Small intestine (tissue), 7 donors: ENCODE measurements around the gene SSH3. TPM values are rescaled to one million over a fixed set of nuclear protein-coding genes. Genes with fewer than 3 reads are reported as not detected.

Experiments
- DNase-seq, 2 donors: peaks; one replicate each; pipeline versions ENCODE4 v3.0.0 to v3.0.0-alpha.2; 2013
- FAIRE-seq: peaks from 2 replicates; lab custom pipeline; 2012; peaks lifted over from hg19 to GRCh38; lab: Jason Lieb, UNC
- H3K27ac ChIP-seq, 3 donors: one replicate each; pipeline ENCODE4 v1.5.1; 2013; ENCODE audit warnings: low read length in 2 of 3, mild to moderate bottlenecking in 2 of 3, control low read depth in 1 of 3, inconsistent platforms in 1 of 3, low read depth in 1 of 3, moderate library complexity in 1 of 3
- H3K27me3 ChIP-seq, 3 donors: one replicate each; pipeline ENCODE4 v1.6.1; 2013; ENCODE audit warnings: low read length in 3 of 3, inconsistent platforms in 1 of 3; ENCODE audit not compliant: control insufficient read depth in 3 of 3, insufficient read depth in 3 of 3
- H3K36me3 ChIP-seq, 3 donors: one replicate each; pipeline ENCODE4 v1.6.1; 2013; ENCODE audit warnings: low read length in 3 of 3, inconsistent platforms in 1 of 3, low read depth in 1 of 3, mild to moderate bottlenecking in 1 of 3, moderate library complexity in 1 of 3; ENCODE audit not compliant: control insufficient read depth in 3 of 3, insufficient read depth in 2 of 3
- H3K4me1 ChIP-seq, 3 donors: one replicate each; pipeline ENCODE4 v1.6.1; 2013; ENCODE audit warnings: low read length in 2 of 3, inconsistent platforms in 1 of 3, low read depth in 1 of 3, mild to moderate bottlenecking in 1 of 3, moderate library complexity in 1 of 3; ENCODE audit not compliant: control insufficient read depth in 3 of 3, insufficient read depth in 2 of 3
- H3K4me3 ChIP-seq, 3 donors: one replicate each; pipeline ENCODE4 v1.5.1; 2013; ENCODE audit warnings: low read length in 3 of 3, control low read depth in 1 of 3, inconsistent platforms in 1 of 3, low read depth in 1 of 3, mild to moderate bottlenecking in 1 of 3, moderate library complexity in 1 of 3
- H3K9me3 ChIP-seq, 2 donors: one replicate each; pipeline ENCODE4 v1.6.1; 2013; ENCODE audit warnings: low read depth in 1 of 2, low read length in 1 of 2; ENCODE audit not compliant: control insufficient read depth in 2 of 2, insufficient read depth in 1 of 2
- WGBS, 3 donors: extraction: QIAGEN DNeasy Blood & Tissue Kit; methylation state at CpG; one replicate each; pipeline ENCODE4 v1.1.7; 2013; 5-methylcytosine and 5-hydroxymethylcytosine counted together
- polyA plus RNA-seq, 4 donors: library from polyadenylated mRNA; stranded (reverse) in 3 of 4; unstranded in 1 of 4; fragments of 200-250 nt in 3 of 4; fragments of 120-200 nt in 1 of 4; gene quantifications; one replicate each; pipeline versions ENCODE4 v1.2.1 to v1.2.3, GENCODE V29; 2013
- donor health status: healthy with polysubstance abuse.
- donor health status: control.
- donor health status: control.
- donor health status: Bipolar disorder and iron deficiency.
- donor health status: healthy.

Gene SSH3
- polyA plus RNA-seq, 4 donors = 27.5 to 55.2 (median 32.7) TPM

- H3K27me3 ChIP-seq = no peaks in the 10 kb centered on the region
- 34 to 43% (median 42%) methylated on average over 3 of the region's 3 CpGs for WGBS, 3 donors
- H3K27ac ChIP-seq = no peak overlapping the region
Measured at GRCh38 chr11:67293090-67293489, 10.2 kb upstream of the SSH3 start.

DNA sequence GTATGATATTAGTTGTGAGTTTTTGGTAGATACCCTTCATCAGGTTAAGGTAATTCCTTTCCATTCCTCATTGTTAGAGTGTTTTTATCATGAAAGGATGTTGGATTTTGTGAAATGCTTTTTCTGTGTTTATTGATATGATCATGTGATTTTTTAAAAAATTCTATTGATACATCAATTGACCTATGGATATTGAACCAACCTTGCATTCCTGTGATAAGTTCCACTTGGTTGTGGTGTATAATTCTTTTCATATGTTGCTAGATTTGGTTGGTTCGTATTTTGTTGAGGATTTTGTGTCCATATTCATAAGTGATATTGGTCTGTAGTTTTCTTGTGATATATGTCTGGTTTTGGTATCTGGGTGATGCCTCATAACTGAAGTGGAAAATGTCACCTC is 7.5 kb upstream of the SSH3 start:
- Histone ChIP-seq H3K27ac (no peak overlapping the region), H3K36me3 (peaks cover 0 to 58% (median 0%) of the 10 kb centered on the region in 3 donors), H3K27me3 (no peaks in the 10 kb centered on the region), H3K9me3 (peaks cover 0 to 8% of the 10 kb centered on the region in 2 donors), H3K4me3 (no peak overlapping the region), H3K4me1 (peaks cover 0 to 3% (median under 1%) of the 10 kb centered on the region in 3 donors)
- no peak for FAIRE-seq
- no peak for DNase-seq
- 95 to 100% (median 96%) methylated on average over 1 of the region's 1 CpG for WGBS, 3 donors

More at GRCh38 chr11:67293090-67293489, 10.2 kb upstream of the SSH3 start:
- no peak for DNase-seq
- peaks cover 0 to 15% (median 3%) of the 10 kb centered on the region in 3 donors for H3K4me1 ChIP-seq
- peaks cover 0 to 8% of the 10 kb centered on the region in 2 donors for H3K9me3 ChIP-seq
- FAIRE-seq = no peak
- H3K36me3 ChIP-seq = peaks cover 0 to 47% (median 0%) of the 10 kb centered on the region in 3 donors
- no peak overlapping the region for H3K4me3 ChIP-seq

- DNase-seq = no peak
- H3K36me3 ChIP-seq = peaks cover 0 to 54% (median 2%) of the 10 kb centered on the region in 3 donors
- no peak overlapping the region for H3K27ac ChIP-seq
- H3K4me3 ChIP-seq = no peak overlapping the region
- WGBS, 3 donors = 91 to 96% (median 93%) methylated on average over 7 of the region's 7 CpGs
- no peak for FAIRE-seq
- H3K4me1 ChIP-seq = peaks cover 0 to 12% (median 0%) of the 10 kb centered on the region in 3 donors
- H3K27me3 ChIP-seq = no peaks in the 10 kb centered on the region
- H3K9me3 ChIP-seq = peaks cover 0 to 8% of the 10 kb centered on the region in 2 donors
Measured at GRCh38 chr11:67298786-67299185, 4.5 kb upstream of the SSH3 start.

- DNase-seq = no peak
Measured at GRCh38 chr11:67299471-67300191, 3.7 kb upstream of the SSH3 start.

GRCh38 chr11:67300256-67300755 is 3.0 kb upstream of the SSH3 start:
- no peak for DNase-seq
- WGBS, 3 donors = 91 to 95% (median 95%) methylated on average over 13 of the region's 13 CpGs
- Histone ChIP-seq H3K4me3 (no peak overlapping the region), H3K27ac (no peak overlapping the region), H3K36me3 (peaks cover 0 to 47% (median 2%) of the 10 kb centered on the region in 3 donors), H3K27me3 (no peaks in the 10 kb centered on the region), H3K4me1 (peaks cover 0 to 19% (median 0%) of the 10 kb centered on the region in 3 donors), H3K9me3 (peaks cover 0 to 6% of the 10 kb centered on the region in 2 donors)
- FAIRE-seq = no peak

More at GRCh38 chr11:67299471-67300191, 3.7 kb upstream of the SSH3 start:
- Histone ChIP-seq H3K36me3 (peaks cover 0 to 51% (median 2%) of the 10 kb centered on the region in 3 donors), H3K4me1 (peaks cover 0 to 18% (median 0%) of the 10 kb centered on the region in 3 donors), H3K9me3 (peaks cover 0 to 8% of the 10 kb centered on the region in 2 donors), H3K4me3 (no peak overlapping the region), H3K27ac (no peak overlapping the region), H3K27me3 (no peaks in the 10 kb centered on the region)
- WGBS, 3 donors = 90 to 94% (median 92%) methylated on average over 25 to 29 of the region's 29 CpGs
- no peak for FAIRE-seq

DNA sequence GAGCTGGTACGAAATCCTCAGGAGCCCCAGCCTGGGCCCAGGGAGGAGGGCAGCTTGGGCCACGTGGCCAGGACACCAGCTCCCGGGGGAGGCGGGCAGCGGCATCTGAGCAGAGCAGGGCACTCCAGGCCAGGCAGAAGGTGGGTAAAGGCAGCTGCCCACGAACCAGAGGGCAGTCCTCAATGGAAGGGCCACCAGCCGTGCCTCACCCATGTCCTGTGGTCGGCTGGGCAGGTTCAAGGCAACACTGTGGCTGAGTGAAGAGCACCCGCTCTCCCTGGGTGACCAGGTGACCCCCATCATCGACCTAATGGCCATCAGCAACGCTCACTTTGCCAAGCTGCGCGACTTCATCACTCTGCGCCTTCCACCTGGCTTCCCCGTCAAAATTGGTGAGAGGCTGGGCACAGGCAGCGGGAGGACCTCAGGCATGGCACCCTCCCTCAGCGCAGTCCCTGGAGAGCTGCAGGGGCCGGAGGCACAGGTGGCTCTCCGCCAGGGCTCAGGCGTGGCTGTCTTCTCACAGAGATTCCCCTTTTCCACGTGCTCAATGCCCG is 2.5 kb upstream of the SSH3 start:
- Histone ChIP-seq H3K27ac (no peak overlapping the region), H3K9me3 (peaks cover 0 to 3% of the 10 kb centered on the region in 2 donors), H3K4me1 (peaks cover 0 to 19% (median 0%) of the 10 kb centered on the region in 3 donors), H3K27me3 (no peaks in the 10 kb centered on the region), H3K4me3 (no peak overlapping the region), H3K36me3 (peaks cover 0 to 48% (median 2%) of the 10 kb centered on the region in 3 donors)
- no peak for DNase-seq
- FAIRE-seq = no peak
- 88 to 92% (median 89%) methylated on average over 22 of the region's 22 CpGs for WGBS, 3 donors

DNA sequence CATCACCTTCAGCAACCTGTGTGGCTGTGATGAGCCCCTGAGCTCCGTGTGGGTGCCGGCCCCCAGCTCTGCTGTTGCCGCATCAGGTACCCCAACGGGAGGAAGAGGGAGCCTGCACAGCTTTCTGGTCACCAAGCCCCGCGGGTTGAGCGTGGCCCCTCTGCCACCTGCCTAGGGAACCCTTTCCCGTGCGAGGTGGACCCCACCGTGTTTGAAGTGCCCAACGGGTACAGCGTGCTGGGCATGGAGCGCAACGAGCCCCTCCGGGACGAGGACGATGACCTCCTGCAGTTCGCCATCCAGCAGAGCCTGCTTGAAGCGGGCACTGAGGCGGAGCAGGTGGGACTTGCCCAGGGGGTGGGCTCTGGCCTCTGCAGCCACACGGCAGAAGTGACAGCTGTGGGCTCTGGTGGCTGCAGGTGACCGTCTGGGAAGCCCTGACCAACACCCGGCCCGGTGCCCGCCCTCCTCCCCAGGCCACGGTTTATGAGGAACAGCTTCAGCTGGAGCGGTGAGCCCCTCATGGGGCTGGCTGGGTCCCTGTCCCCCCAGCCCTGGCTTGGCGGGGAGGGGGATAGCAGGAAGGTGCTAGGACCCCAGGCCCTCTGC is 1.9 kb upstream of the SSH3 start:
- no peak overlapping the region for H3K4me3 ChIP-seq
- WGBS, 3 donors = 90 to 92% (median 90%) methylated on average over 26 to 28 of the region's 28 CpGs

GRCh38 chr11:67301951-67302516 is 1.3 kb upstream of the SSH3 start:
- no peaks in the 10 kb centered on the region for H3K27me3 ChIP-seq
- H3K27ac ChIP-seq = peak overlapping the region; percentile 74 to 87 (median 83)

More for the DNA sequence above, 1.9 kb upstream of the SSH3 start:
- no peak for FAIRE-seq
- Histone ChIP-seq H3K27ac (peak overlapping the region in 1 of 3 donors; percentile 83), H3K4me1 (peaks cover 0 to 19% (median 0%) of the 10 kb centered on the region in 3 donors), H3K27me3 (no peaks in the 10 kb centered on the region), H3K36me3 (peaks cover 0 to 52% (median 2%) of the 10 kb centered on the region in 3 donors), H3K9me3 (peaks cover 0 to 3% of the 10 kb centered on the region in 2 donors)
- DNase-seq = no peak

More at GRCh38 chr11:67301951-67302516, 1.3 kb upstream of the SSH3 start:
- Histone ChIP-seq H3K9me3 (no peaks in the 10 kb centered on the region), H3K4me3 (peak overlapping the region in 2 of 3 donors; percentile 64 to 93), H3K36me3 (peaks cover 0 to 54% (median 2%) of the 10 kb centered on the region in 3 donors), H3K4me1 (peaks cover 0 to 19% (median 0%) of the 10 kb centered on the region in 3 donors)
- no peak for FAIRE-seq
- peak; percentile 77 for DNase-seq
- WGBS, 3 donors = 13 to 45% (median 36%) methylated on average over 15 of the region's 15 CpGs
